ENCODE measurements around the gene MAD1L1. TPM values are rescaled to one million over a fixed set of nuclear protein-coding genes. Genes with fewer than 3 reads are reported as not detected.

MAD1L1 gene
- total and polyA plus RNA-seq, 2 of the 13 experiments (the other 11 are each of a cell fraction or from before 2014, with no cell fraction given): 17.4 to 64.7 TPM

DNA sequence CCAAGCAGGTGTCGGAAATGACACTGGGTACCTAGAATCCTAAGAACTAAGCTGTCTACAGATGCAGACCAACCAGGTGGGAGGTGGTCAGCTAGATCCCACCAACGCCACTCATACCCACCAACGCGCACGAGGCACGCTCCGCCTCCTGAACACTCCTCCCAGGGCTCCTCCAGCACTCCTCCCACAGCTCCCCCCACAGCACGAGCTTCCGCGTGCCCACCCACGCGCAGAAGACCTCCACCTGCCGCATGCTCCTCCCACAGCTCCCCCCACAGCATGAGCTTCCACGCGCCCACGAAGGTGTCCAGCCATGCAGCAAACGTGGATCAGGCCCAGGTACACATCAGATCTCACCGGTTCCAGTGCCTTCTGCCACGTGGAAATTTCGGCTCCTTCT, 196.0 kb downstream of the MAD1L1 start:
- no peaks in the 10 kb centered on the region for H3K27me3 ChIP-seq (ENCODE audit: control insufficient read depth in 1 of 2, insufficient read depth in 2 of 2, low read length in 2 of 2)
- no peak overlapping the region for H3K4me2 ChIP-seq (ENCODE audit: low read depth, low read length)
- no peak overlapping the region for H3K9ac ChIP-seq (ENCODE audit: insufficient read depth, low read depth, low read length)
- no peaks in the 10 kb centered on the region for H3K9me3 ChIP-seq (ENCODE audit: low read length)
- TF ChIP-seq, protein P1, sequence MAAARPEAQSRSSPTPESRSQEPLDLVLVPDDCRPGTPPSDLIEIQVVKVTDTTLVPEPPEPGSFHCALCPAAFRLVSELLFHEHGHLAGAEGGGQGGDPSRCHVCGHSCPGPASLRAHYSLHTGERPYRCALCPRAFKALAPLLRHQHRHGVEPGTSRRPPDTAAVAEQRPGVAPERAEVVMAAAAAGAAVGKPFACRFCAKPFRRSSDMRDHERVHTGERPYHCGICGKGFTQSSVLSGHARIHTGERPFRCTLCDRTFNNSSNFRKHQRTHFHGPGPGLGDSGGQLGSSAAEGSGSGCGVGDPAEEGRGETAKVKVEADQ (CRISPR knock-in tag; IDR thresholded peaks at IDR 0.05; ENCODE audit: borderline replicate concordance): no peak
- no peak for TF ChIP-seq TMF1 (CRISPR knock-in tag; IDR thresholded peaks at IDR 0.05; ENCODE audit: low read depth)
- no peak for TF ChIP-seq MTF1 (CRISPR knock-in tag; IDR thresholded peaks at IDR 0.05)
- no peak for TF ChIP-seq ZNF572 (CRISPR knock-in tag; IDR thresholded peaks at IDR 0.05)
- TF ChIP-seq JUN (CRISPR knock-in tag; IDR thresholded peaks at IDR 0.05): no peak
- TF ChIP-seq ATF7 (IDR thresholded peaks at IDR 0.05): no peak
- no peak for TF ChIP-seq ATF7 (CRISPR knock-in tag; IDR thresholded peaks at IDR 0.05)
- no peak for TF ChIP-seq RFX5 (IDR thresholded peaks at IDR 0.05; ENCODE audit: low read depth, low read length)
- TF ChIP-seq, protein P2, sequence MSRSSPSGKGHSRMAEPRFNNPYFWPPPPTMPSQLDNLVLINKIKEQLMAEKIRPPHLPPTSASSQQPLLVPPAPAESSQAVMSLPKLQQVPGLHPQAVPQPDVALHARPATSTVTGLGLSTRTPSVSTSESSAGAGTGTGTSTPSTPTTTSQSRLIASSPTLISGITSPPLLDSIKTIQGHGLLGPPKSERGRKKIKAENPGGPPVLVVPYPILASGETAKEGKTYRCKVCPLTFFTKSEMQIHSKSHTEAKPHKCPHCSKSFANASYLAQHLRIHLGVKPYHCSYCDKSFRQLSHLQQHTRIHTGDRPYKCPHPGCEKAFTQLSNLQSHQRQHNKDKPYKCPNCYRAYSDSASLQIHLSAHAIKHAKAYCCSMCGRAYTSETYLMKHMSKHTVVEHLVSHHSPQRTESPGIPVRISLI (CRISPR knock-in tag; IDR thresholded peaks at IDR 0.05; ENCODE audit: borderline replicate concordance): no peak
- no peak for TF ChIP-seq ZNF629 (CRISPR knock-in tag; conservative IDR thresholded peaks at IDR 0.05)
- no peak for TF ChIP-seq SRY (CRISPR knock-in tag; IDR thresholded peaks at IDR 0.05)
- TF ChIP-seq, protein P3, sequence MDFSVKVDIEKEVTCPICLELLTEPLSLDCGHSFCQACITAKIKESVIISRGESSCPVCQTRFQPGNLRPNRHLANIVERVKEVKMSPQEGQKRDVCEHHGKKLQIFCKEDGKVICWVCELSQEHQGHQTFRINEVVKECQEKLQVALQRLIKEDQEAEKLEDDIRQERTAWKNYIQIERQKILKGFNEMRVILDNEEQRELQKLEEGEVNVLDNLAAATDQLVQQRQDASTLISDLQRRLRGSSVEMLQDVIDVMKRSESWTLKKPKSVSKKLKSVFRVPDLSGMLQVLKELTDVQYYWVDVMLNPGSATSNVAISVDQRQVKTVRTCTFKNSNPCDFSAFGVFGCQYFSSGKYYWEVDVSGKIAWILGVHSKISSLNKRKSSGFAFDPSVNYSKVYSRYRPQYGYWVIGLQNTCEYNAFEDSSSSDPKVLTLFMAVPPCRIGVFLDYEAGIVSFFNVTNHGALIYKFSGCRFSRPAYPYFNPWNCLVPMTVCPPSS (IDR thresholded peaks at IDR 0.05): no peak
- no peak for TF ChIP-seq XRCC5 (optimal IDR thresholded peaks at IDR 0.05; ENCODE audit: low read length)
- TF ChIP-seq, protein P4, sequence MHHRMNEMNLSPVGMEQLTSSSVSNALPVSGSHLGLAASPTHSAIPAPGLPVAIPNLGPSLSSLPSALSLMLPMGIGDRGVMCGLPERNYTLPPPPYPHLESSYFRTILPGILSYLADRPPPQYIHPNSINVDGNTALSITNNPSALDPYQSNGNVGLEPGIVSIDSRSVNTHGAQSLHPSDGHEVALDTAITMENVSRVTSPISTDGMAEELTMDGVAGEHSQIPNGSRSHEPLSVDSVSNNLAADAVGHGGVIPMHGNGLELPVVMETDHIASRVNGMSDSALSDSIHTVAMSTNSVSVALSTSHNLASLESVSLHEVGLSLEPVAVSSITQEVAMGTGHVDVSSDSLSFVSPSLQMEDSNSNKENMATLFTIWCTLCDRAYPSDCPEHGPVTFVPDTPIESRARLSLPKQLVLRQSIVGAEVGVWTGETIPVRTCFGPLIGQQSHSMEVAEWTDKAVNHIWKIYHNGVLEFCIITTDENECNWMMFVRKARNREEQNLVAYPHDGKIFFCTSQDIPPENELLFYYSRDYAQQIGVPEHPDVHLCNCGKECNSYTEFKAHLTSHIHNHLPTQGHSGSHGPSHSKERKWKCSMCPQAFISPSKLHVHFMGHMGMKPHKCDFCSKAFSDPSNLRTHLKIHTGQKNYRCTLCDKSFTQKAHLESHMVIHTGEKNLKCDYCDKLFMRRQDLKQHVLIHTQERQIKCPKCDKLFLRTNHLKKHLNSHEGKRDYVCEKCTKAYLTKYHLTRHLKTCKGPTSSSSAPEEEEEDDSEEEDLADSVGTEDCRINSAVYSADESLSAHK (CRISPR knock-in tag; IDR thresholded peaks at IDR 0.05; ENCODE audit: borderline replicate concordance): no peak
- no peak for TF ChIP-seq ZNF746 (CRISPR knock-in tag; IDR thresholded peaks at IDR 0.05)
- TF ChIP-seq, protein P5, sequence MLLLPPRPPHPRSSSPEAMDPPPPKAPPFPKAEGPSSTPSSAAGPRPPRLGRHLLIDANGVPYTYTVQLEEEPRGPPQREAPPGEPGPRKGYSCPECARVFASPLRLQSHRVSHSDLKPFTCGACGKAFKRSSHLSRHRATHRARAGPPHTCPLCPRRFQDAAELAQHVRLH (CRISPR knock-in tag; IDR thresholded peaks at IDR 0.05; ENCODE audit: borderline replicate concordance, low read depth): no peak
- no peak for TF ChIP-seq KLF6 (CRISPR knock-in tag; IDR thresholded peaks at IDR 0.05)
- no peak for TF ChIP-seq SAFB2 (CRISPR knock-in tag; IDR thresholded peaks at IDR 0.05; ENCODE audit: borderline replicate concordance, low read depth)
- no peak for ATAC-seq
- no peak for FAIRE-seq
- POLR2A ChIA-PET: no interaction called here
- H2AFZ ChIP-seq (ENCODE audit: low read length): no peak overlapping the region
- no peaks in the 10 kb centered on the region for H4K20me1 ChIP-seq (ENCODE audit: insufficient read depth, low read length)
- in situ Hi-C loops (cut with HindIII; ENCODE audit: extremely low pct_ligation_motif_present, low pct_unique_long_range_greater_than_20kb) (no loop called here), intact Hi-C loops (cut with micrococcal nuclease; ENCODE audit: unreplicated experiment) (no loop called here)
- no peak overlapping the region for H3K27ac ChIP-seq (ENCODE audit: extremely low read length, insufficient read depth, low read length)
- no peak overlapping the region for H3K4me3 ChIP-seq (replicated peaks in 1 of 3; ENCODE audit: insufficient read depth in 1 of 3, low read depth in 2 of 3, low read length in 3 of 3)
- H3K4me1 ChIP-seq (ENCODE audit: insufficient read depth, low read length): peaks cover 15% of the 10 kb centered on the region
- peaks cover under 1 to 5% of the 10 kb centered on the region in 2 experiments; a peak in 1 of 5 replicates for H3K36me3 ChIP-seq (replicated peaks in 1 of 2; ENCODE audit: control insufficient read depth in 1 of 2, insufficient read depth in 2 of 2, low read length in 2 of 2)
- no peaks in the 10 kb centered on the region for H3K79me2 ChIP-seq (ENCODE audit: insufficient read depth, low read length)
- no TSS peak for BruUV-seq (replicated peaks)
- CTCF ChIA-PET (ENCODE audit: low intra/inter-chr PET ratio, low total read pairs): no interaction called here
- DNase-seq (ENCODE audit: low spot score): no peak
- 92% methylated on average over 19 of the region's 20 CpGs for WGBS (ENCODE audit: low lambda C conversion rate)

Data from HepG2 (cell line).